ENCODE data around the gene AEBP2. TPM values are rescaled to one million over a fixed set of nuclear protein-coding genes. Genes with fewer than 3 reads are reported as not detected.

Gene AEBP2
- total and polyA plus RNA-seq, 2 of the 13 experiments (the other 11 are each of a cell fraction or from before 2014, with no cell fraction given), result 9.2 to 17.9 TPM

GRCh38 chr12:19490908-19491307 lies 51.6 kb downstream of the AEBP2 start (continued):
- TF ChIP-seq ZXDC (CRISPR knock-in tag; IDR thresholded peaks at IDR 0.05), result no peak
- no peak for TF ChIP-seq ZNF547 (CRISPR knock-in tag; IDR thresholded peaks at IDR 0.05)
- no peak for TF ChIP-seq ZNF563 (CRISPR knock-in tag; IDR thresholded peaks at IDR 0.05)
- TF ChIP-seq E2F5 (CRISPR knock-in tag; conservative IDR thresholded peaks at IDR 0.05), result no peak
- no peak for TF ChIP-seq ZBTB3 (CRISPR knock-in tag; IDR thresholded peaks at IDR 0.05; ENCODE audit: borderline replicate concordance, low read depth)

DNA sequence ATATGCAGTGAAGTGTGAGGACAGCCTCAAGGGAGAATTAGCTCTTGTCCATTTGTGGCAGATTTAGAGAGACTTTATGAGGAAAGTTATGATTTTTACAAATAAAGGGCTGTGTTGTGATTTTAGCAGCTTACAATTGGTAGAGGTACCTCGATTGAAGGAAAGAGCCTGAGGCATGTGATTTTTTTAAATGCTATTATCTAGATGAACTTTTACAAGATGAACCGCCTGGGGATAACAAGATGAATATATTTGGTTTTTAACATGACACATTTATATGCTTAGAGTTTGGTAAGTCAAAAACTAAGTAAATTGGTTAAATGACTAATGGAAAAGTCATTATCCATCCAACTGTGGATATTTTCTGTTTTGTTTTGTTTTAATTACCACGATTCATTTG lies 52.6 kb downstream of the AEBP2 start:
- no peaks in the 10 kb centered on the region for H3K4me1 ChIP-seq (ENCODE audit: insufficient read depth, low read length)
- CTCF ChIA-PET (ENCODE audit: low intra/inter-chr PET ratio, low total read pairs), result no interaction called here
- BruUV-seq (replicated peaks), result no TSS peak
- no peak overlapping the region for H2AFZ ChIP-seq (ENCODE audit: low read length)
- no peaks in the 10 kb centered on the region for H3K9me3 ChIP-seq (ENCODE audit: low read length)
- no peak overlapping the region for H3K27ac ChIP-seq (ENCODE audit: extremely low read length, insufficient read depth, low read length)
- intact Hi-C loops (cut with micrococcal nuclease; ENCODE audit: unreplicated experiment), result no loop called here
- DNase-seq (ENCODE audit: low spot score), result no peak
- TF ChIP-seq TEAD2 (CRISPR knock-in tag; IDR thresholded peaks at IDR 0.05), result no peak
- no peak for TF ChIP-seq ZNF367 (CRISPR knock-in tag; IDR thresholded peaks at IDR 0.05; ENCODE audit: borderline replicate concordance)
- no peak for TF ChIP-seq ARID2 (CRISPR knock-in tag; IDR thresholded peaks at IDR 0.05; ENCODE audit: borderline replicate concordance)
- TF ChIP-seq TOPORS (CRISPR knock-in tag; IDR thresholded peaks at IDR 0.05), result no peak
- TF ChIP-seq, protein P1, sequence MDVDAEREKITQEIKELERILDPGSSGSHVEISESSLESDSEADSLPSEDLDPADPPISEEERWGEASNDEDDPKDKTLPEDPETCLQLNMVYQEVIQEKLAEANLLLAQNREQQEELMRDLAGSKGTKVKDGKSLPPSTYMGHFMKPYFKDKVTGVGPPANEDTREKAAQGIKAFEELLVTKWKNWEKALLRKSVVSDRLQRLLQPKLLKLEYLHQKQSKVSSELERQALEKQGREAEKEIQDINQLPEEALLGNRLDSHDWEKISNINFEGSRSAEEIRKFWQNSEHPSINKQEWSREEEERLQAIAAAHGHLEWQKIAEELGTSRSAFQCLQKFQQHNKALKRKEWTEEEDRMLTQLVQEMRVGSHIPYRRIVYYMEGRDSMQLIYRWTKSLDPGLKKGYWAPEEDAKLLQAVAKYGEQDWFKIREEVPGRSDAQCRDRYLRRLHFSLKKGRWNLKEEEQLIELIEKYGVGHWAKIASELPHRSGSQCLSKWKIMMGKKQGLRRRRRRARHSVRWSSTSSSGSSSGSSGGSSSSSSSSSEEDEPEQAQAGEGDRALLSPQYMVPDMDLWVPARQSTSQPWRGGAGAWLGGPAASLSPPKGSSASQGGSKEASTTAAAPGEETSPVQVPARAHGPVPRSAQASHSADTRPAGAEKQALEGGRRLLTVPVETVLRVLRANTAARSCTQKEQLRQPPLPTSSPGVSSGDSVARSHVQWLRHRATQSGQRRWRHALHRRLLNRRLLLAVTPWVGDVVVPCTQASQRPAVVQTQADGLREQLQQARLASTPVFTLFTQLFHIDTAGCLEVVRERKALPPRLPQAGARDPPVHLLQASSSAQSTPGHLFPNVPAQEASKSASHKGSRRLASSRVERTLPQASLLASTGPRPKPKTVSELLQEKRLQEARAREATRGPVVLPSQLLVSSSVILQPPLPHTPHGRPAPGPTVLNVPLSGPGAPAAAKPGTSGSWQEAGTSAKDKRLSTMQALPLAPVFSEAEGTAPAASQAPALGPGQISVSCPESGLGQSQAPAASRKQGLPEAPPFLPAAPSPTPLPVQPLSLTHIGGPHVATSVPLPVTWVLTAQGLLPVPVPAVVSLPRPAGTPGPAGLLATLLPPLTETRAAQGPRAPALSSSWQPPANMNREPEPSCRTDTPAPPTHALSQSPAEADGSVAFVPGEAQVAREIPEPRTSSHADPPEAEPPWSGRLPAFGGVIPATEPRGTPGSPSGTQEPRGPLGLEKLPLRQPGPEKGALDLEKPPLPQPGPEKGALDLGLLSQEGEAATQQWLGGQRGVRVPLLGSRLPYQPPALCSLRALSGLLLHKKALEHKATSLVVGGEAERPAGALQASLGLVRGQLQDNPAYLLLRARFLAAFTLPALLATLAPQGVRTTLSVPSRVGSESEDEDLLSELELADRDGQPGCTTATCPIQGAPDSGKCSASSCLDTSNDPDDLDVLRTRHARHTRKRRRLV (CRISPR knock-in tag; IDR thresholded peaks at IDR 0.05), result no peak
- TF ChIP-seq ZNF878 (CRISPR knock-in tag; IDR thresholded peaks at IDR 0.05), result no peak
- POLR2A ChIA-PET, result no interaction called here
- ATAC-seq, result no peak
- H4K20me1 ChIP-seq (ENCODE audit: insufficient read depth, low read length), result no peaks in the 10 kb centered on the region
- no peak overlapping the region for H3K4me2 ChIP-seq (ENCODE audit: low read depth, low read length)
- in situ Hi-C loops (cut with HindIII; ENCODE audit: extremely low pct_ligation_motif_present, low pct_unique_long_range_greater_than_20kb), result no loop called here
- H3K27me3 ChIP-seq (ENCODE audit: control insufficient read depth in 1 of 2, insufficient read depth in 2 of 2, low read length in 2 of 2), result no peaks in the 10 kb centered on the region
- 97% methylated on average over 3 of the region's 3 CpGs for WGBS (ENCODE audit: low lambda C conversion rate)
- H3K9ac ChIP-seq (ENCODE audit: insufficient read depth, low read depth, low read length), result no peak overlapping the region
- FAIRE-seq, result no peak
- H3K79me2 ChIP-seq (ENCODE audit: insufficient read depth, low read length), result peaks cover 20% of the 10 kb centered on the region
- peaks cover 0 to 29% of the 10 kb centered on the region in 2 experiments; a peak in 4 of 5 replicates for H3K36me3 ChIP-seq (replicated peaks in 1 of 2; ENCODE audit: control insufficient read depth in 1 of 2, insufficient read depth in 2 of 2, low read length in 2 of 2)
- H3K4me3 ChIP-seq (replicated peaks in 1 of 3; ENCODE audit: insufficient read depth in 1 of 3, low read depth in 2 of 3, low read length in 3 of 3), result no peak overlapping the region
